Mucosa of descending colon (tissue), 3 donors: ENCODE results near the gene EXOC2. TPM values are rescaled to one million over a fixed set of nuclear protein-coding genes. Genes with fewer than 3 reads are reported as not detected.

Experiments used
- ATAC-seq: fragments of 200-7000 bp; cut with Tn5 transposase; one replicate; pipeline ENCODE4 v1.9.1; 2020; ENCODE audit warnings: mild to moderate bottlenecking, moderate library complexity
- DNase-seq, 3 donors: peaks; one replicate each; pipeline ENCODE4 v3.0.0-alpha.2; 2020
- H3K36me3 ChIP-seq: fragments of 200-600 bp; one replicate; pipeline ENCODE4 v1.8.0; 2021; ENCODE audit warnings: low read depth, mild to moderate bottlenecking
- H3K4me1 ChIP-seq: fragments of 200-600 bp; one replicate; pipeline ENCODE4 v1.8.0; 2021; ENCODE audit warnings: low read depth, mild to moderate bottlenecking
- H3K4me3 ChIP-seq: fragments of 200-600 bp; one replicate; pipeline ENCODE4 v1.8.0; 2021; ENCODE audit warnings: mild to moderate bottlenecking
- H3K9me3 ChIP-seq: fragments of 200-600 bp; one replicate; pipeline ENCODE4 v1.8.0; 2021; ENCODE audit warnings: mild to moderate bottlenecking
- CTCF ChIP-seq: fragments of 200-600 bp; IDR thresholded peaks from one replicate; pipeline ENCODE4 v1.8.0; 2022; ENCODE audit warnings: antibody characterized with exemption, mild to moderate bottlenecking
- intact Hi-C, 2 donors: fragments of 100-400 bp; cut with DNase I in 1 of 2; cut with micrococcal nuclease in 1 of 2; formaldehyde crosslinking; loops; one replicate each; pipeline versions ENCODE4 v1.11.0 to v1.11.1; 2022; cut with DNase I, micrococcal nuclease
- total RNA-seq, 3 donors: library from RNA; stranded (reverse); fragmentation: NEBNext Ultra II Directional in 2 of 3; extraction: Animal tissue kit (Norgen Biotek cat#: 25700) in 2 of 3; gene quantifications; one replicate each; pipeline versions ENCODE4 v1.2.1 to v1.2.4, GENCODE V29; 2021 to 2023
- donor health status: DM: no; HTN: no; CAD: no; lungs with moderate emphysema.
- donor health status: DM: no; HTN: no; CAD: no.
- donor health status: DM: no; HTN: yes; CAD: no.

EXOC2 gene
- total RNA-seq, 3 donors from 2014 or later = 13.1 to 20.9 (median 17.3) TPM

GRCh38 chr6:520820-521219 lies 172.1 kb downstream of the EXOC2 start:
- intact Hi-C loops = no loop called here
- no peak overlapping the region for H3K4me3 ChIP-seq
- no peak for TF ChIP-seq CTCF
- DNase-seq = no peak
- ATAC-seq = no peak
- H3K9me3 ChIP-seq = peaks cover 8% of the 10 kb centered on the region
- no peaks in the 10 kb centered on the region for H3K36me3 ChIP-seq
- no peaks in the 10 kb centered on the region for H3K4me1 ChIP-seq

- Histone ChIP-seq H3K36me3 (no peaks in the 10 kb centered on the region), H3K4me1 (no peaks in the 10 kb centered on the region), H3K9me3 (peaks cover 8% of the 10 kb centered on the region), H3K4me3 (no peak overlapping the region)
- ATAC-seq (no peak), DNase-seq (no peak)
- intact Hi-C loops = no loop called here
- no peak for TF ChIP-seq CTCF
Measured at GRCh38 chr6:518218-518617, 174.7 kb downstream of the EXOC2 start.

- Histone ChIP-seq H3K4me1 (no peaks in the 10 kb centered on the region), H3K4me3 (no peak overlapping the region), H3K9me3 (peaks cover 8% of the 10 kb centered on the region), H3K36me3 (no peaks in the 10 kb centered on the region)
- ATAC-seq (no peak), DNase-seq (no peak)
- no peak for TF ChIP-seq CTCF
- intact Hi-C loops = no loop called here
Measured at GRCh38 chr6:516213-516612, 176.7 kb downstream of the EXOC2 start.

DNA sequence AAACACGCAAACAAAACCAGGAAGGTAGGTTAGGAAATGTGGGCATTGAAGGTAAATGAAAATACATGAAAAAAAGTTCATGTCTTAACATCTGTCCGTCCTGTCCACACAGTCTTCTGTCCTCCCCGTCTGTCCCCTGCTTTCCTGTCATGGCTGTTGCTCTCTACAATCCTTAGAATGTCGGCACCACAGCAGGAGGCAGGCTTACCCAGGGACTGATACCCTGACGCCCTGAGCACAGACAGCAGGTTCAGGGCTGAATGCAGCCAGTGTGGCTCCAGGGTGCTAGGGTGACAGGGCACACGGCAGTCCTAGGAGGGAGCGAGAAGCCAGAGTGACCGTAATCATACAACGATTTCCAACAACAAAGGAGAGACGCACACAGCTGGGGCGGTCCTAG lies 177.7 kb downstream of the EXOC2 start:
- intact Hi-C loops = no loop called here

GRCh38 chr6:514396-514978 lies 178.5 kb downstream of the EXOC2 start:
- no peaks in the 10 kb centered on the region for H3K36me3 ChIP-seq
- no peaks in the 10 kb centered on the region for H3K4me1 ChIP-seq
- H3K4me3 ChIP-seq = no peak overlapping the region
- DNase-seq = no peak
- intact Hi-C loops = no loop called here
- peaks cover 8% of the 10 kb centered on the region for H3K9me3 ChIP-seq
- TF ChIP-seq CTCF = no peak
- no peak for ATAC-seq

More for the DNA sequence above, 177.7 kb downstream of the EXOC2 start:
- ATAC-seq (no peak), DNase-seq (no peak)
- Histone ChIP-seq H3K36me3 (no peaks in the 10 kb centered on the region), H3K9me3 (peaks cover 8% of the 10 kb centered on the region), H3K4me3 (no peak overlapping the region), H3K4me1 (no peaks in the 10 kb centered on the region)
- TF ChIP-seq CTCF = no peak

- Histone ChIP-seq H3K4me1 (no peaks in the 10 kb centered on the region), H3K4me3 (no peak overlapping the region), H3K36me3 (no peaks in the 10 kb centered on the region), H3K9me3 (peaks cover 8% of the 10 kb centered on the region)
- DNase-seq (no peak), ATAC-seq (no peak)
- intact Hi-C loops = no loop called here
- no peak for TF ChIP-seq CTCF
Measured at GRCh38 chr6:513961-514360, 179.0 kb downstream of the EXOC2 start.
